ENCODE measurements around the gene ZC3H18.

DNA sequence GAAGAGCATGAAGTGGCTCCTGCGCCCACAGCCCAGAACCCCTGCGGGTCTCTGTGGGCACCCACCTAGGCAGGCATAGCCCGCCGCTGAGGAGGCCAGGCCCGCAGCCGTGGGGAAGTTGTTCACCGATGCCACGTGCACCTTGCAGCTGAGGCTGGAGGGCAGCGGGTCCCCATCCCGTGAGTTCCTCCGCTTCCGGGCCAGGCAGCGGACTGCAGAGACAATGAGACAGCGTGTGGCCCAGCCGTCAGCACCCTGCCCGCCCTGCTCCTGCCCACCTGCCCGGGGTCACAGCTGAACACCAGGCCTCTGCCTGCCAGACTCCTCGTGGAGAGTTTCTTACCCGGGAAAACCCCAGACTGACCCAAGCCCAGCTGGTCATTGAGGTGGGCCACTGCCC is 87.2 kb downstream of the ZC3H18 start:
- TF ChIP-seq, protein P1, sequence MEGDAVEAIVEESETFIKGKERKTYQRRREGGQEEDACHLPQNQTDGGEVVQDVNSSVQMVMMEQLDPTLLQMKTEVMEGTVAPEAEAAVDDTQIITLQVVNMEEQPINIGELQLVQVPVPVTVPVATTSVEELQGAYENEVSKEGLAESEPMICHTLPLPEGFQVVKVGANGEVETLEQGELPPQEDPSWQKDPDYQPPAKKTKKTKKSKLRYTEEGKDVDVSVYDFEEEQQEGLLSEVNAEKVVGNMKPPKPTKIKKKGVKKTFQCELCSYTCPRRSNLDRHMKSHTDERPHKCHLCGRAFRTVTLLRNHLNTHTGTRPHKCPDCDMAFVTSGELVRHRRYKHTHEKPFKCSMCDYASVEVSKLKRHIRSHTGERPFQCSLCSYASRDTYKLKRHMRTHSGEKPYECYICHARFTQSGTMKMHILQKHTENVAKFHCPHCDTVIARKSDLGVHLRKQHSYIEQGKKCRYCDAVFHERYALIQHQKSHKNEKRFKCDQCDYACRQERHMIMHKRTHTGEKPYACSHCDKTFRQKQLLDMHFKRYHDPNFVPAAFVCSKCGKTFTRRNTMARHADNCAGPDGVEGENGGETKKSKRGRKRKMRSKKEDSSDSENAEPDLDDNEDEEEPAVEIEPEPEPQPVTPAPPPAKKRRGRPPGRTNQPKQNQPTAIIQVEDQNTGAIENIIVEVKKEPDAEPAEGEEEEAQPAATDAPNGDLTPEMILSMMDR (conservative IDR thresholded peaks at IDR 0.05): no peak
- TF ChIP-seq EZH2 (IDR thresholded peaks at IDR 0.05; ENCODE audit: low read depth): no peak
